AG09319 (cell line): ENCODE data around the gene RPH3AL.

Experiments used
- DNase-seq: peaks from one replicate; pipeline ENCODE4 v3.0.0-alpha.2; 2010; ENCODE audit warnings: low read depth; ENCODE audit errors: extremely low read depth
- CTCF ChIP-seq: IDR thresholded peaks from 2 replicates; pipeline ENCODE4 v1.5.1; 2011; ENCODE audit warnings: low read depth, mild to moderate bottlenecking, inconsistent platforms, low read length, moderate library complexity

Gene RPH3AL

GRCh38 chr17:364308-364707, 11.7 kb upstream of the RPH3AL start:
- TF ChIP-seq CTCF, result no peak
- no peak for DNase-seq

GRCh38 chr17:362721-363120, 10.1 kb upstream of the RPH3AL start:
- DNase-seq, result no peak
- no peak for TF ChIP-seq CTCF

- no peak for DNase-seq
- no peak for TF ChIP-seq CTCF
Measured at GRCh38 chr17:360092-360750, 7.6 kb upstream of the RPH3AL start.

GRCh38 chr17:358491-359151, 6.0 kb upstream of the RPH3AL start:
- DNase-seq, result no peak
- TF ChIP-seq CTCF, result no peak

- no peak for TF ChIP-seq CTCF
- DNase-seq, result no peak
Measured at GRCh38 chr17:357644-358043, 5.0 kb upstream of the RPH3AL start.

GRCh38 chr17:356671-357434, 4.2 kb upstream of the RPH3AL start:
- no peak for DNase-seq
- no peak for TF ChIP-seq CTCF
